ENCODE measurements around the gene PRODH2.
A peak's percentile ranks its signal among the peaks of the same experiment; 100 is the strongest.

PRODH2 gene

GRCh38 chr19:35755550-35756376, 56.9 kb downstream of the PRODH2 start:
- peak overlapping the region; percentile 58 to 65 for H3K4me3 ChIP-seq (replicated peaks in 1 of 2; ENCODE audit: low read depth in 2 of 2, low read length in 2 of 2)
- TF ChIP-seq CTCF (IDR thresholded peaks at IDR 0.05; ENCODE audit: low read depth, low read length): no peak
- peak; percentile 77 to 91 for DNase-seq (ENCODE audit: low read depth in 2 of 2)

DNA sequence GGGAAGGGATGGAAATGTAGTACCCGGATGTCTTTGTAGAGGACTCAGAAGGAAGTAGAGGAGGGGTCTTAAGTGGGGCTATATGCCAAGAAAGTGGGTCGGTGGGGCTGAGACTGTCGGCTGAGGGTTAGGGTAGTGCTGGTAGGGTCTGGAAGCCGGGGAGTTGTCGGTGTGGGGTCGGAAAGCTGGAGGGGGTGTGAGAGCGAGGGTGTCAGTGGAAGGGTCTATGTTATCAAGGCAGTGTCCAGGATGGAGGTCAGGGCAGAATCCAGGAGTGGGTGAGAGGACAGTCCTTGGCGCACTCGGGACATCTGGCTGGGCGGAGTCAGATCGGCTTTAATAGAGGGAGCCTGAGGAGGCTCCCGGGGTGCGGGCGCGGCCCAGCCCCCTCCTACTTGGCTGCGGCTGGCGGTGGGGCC, 57.5 kb downstream of the PRODH2 start:
- peak overlapping the region in 1 of 2 donors; percentile 58 for H3K4me3 ChIP-seq (replicated peaks in 1 of 2; ENCODE audit: low read depth in 2 of 2, low read length in 2 of 2)
- TF ChIP-seq CTCF (IDR thresholded peaks at IDR 0.05; ENCODE audit: low read depth, low read length): no peak
- no peak for DNase-seq (ENCODE audit: low read depth in 2 of 2)

DNA sequence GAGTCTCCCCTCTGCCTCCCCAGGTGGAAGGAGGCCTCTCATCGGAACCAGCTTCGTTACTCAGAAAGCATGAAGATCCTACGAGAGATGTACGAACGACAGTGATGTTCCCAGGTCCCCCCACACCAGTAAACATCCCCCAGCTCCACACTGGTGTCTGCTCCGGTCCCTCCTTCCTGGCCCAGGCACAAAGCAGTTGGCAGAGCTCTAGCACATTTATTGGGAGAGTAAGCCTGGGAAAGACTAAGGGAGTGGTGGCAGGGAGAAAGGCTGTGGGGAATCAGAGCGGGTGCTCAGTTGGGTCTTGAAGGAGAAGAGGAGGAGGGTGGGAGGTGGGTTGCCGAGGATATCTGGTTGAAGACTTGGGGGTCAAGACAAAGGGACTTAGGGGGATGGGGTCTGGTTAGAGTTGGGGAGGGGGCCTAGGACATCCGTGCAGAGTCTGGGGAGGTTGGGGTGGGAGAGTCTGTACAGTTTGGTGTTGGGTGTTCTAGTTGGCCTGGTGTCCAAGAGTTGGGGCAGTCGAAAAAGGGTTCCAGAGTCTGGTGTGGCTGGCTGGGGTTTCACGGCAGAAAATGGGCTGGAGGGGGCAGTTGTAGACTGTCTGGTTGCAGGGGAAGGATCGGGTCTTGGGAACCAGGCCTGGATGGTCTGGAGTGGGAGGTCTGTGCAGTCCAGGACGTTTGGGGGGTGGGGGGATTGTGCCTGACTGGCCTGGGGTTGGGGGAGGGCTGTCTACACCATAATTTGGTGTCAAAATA, 58.1 kb downstream of the PRODH2 start:
- DNase-seq (ENCODE audit: low read depth in 2 of 2): no peak
- no peak for TF ChIP-seq CTCF (IDR thresholded peaks at IDR 0.05; ENCODE audit: low read depth, low read length)
- no peak overlapping the region for H3K4me3 ChIP-seq (replicated peaks in 1 of 2; ENCODE audit: low read depth in 2 of 2, low read length in 2 of 2)

- no peak overlapping the region for H3K4me3 ChIP-seq (replicated peaks in 1 of 2; ENCODE audit: low read depth in 2 of 2, low read length in 2 of 2)
- TF ChIP-seq CTCF (IDR thresholded peaks at IDR 0.05; ENCODE audit: low read depth, low read length): no peak
- DNase-seq (ENCODE audit: low read depth in 2 of 2): no peak
Measured at GRCh38 chr19:35753634-35754369, 58.8 kb downstream of the PRODH2 start.

DNA sequence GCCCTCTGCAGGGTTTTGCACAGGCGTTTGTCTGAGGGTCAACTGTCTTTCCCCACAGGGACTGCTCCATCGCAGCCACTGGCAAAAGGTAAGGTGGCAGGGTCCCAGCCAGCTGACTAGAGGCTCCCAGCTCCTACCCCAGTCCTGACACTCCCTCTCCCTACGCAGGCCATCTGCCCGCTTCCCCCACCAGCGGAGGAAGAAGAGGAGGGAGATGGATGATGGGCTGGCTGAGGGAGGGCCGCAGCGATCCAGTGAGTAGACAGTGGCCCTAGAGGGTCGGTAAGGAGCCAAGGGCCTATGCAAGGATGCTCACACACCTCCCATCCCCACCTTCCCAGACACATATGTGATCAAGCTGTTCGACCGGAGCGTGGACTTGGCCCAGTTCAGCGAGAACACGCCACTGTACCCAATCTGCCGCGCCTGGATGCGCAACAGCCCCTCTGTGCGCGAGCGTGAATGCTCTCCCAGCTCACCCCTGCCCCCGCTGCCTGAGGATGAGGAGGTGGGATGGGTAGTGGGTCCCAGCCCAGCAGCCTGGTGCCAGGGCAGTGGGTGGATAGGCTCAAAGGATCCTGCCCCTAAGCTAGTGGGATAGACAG, 59.8 kb downstream of the PRODH2 start:
- H3K4me3 ChIP-seq (replicated peaks in 1 of 2; ENCODE audit: low read depth in 2 of 2, low read length in 2 of 2): no peak overlapping the region
- no peak for DNase-seq (ENCODE audit: low read depth in 2 of 2)
- TF ChIP-seq CTCF (IDR thresholded peaks at IDR 0.05; ENCODE audit: low read depth, low read length): no peak

Measured in cardiac fibroblast (primary cell).